ENCODE results near the gene PFN1.
"Not testable (repeated sequence)": the region's sequence is repeated elsewhere in the genome, so short reads cannot be mapped to it uniquely, and the experiment has no call there.

Gene PFN1

DNA sequence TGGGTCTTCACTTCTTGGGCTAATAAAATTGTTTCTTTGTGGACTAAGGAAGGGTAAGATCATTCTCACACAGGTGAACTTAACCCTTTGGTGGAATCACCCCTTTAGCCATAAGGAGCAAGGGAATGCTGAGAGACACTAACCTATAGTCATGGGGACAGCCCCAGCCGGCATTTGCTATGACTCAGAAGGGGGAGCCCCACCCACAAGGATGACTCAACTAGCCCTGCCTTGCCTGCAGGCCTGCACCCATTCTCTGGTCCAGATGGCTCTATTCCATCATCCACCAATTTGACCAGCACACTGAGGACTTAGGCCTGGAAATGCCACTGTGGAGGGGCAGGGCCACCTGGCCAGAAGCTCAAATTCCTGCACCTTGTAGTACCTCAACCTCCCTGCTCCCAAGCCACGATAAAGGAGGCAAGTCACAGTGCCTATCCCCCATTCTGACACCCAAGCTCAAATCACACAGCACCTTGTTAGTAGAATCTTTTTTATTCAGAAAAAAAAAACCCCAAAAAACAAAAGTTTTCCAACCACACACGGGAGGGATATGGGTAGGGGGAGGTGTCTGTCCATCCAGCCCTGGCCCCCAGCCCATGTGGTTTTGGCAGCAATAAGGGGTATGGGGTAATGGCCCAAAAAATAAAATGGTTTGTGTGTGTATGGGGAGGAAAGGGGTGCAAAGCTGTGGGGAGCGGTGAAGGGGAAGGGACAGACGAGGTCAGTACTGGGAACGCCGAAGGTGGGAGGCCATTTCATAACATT is 3.0 kb downstream of the PFN1 start:
- DNase-seq, result peak; percentile 91

DNA sequence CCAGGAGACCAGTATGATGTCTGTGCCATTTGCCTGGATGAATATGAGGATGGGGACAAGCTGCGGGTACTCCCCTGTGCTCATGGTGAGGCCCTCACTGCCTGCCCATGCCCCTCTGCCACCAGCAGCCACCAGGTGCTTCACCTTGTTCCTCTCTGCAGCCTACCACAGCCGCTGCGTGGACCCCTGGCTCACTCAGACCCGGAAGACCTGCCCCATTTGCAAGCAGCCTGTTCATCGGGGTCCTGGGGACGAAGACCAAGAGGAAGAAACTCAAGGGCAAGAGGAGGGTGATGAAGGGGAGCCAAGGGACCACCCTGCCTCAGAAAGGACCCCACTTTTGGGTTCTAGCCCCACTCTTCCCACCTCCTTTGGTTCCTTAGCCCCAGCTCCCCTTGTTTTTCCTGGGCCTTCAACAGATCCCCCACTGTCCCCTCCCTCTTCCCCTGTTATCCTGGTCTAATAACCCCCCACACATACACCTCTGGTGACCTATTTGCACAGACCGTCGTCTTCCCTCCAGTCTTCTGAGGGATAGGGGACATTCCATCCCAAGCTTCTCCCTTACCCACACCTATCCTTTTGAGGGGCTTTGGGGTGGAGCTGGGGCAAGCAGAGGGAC is 3.7 kb downstream of the PFN1 start:
- DNase-seq, result no peak

DNA sequence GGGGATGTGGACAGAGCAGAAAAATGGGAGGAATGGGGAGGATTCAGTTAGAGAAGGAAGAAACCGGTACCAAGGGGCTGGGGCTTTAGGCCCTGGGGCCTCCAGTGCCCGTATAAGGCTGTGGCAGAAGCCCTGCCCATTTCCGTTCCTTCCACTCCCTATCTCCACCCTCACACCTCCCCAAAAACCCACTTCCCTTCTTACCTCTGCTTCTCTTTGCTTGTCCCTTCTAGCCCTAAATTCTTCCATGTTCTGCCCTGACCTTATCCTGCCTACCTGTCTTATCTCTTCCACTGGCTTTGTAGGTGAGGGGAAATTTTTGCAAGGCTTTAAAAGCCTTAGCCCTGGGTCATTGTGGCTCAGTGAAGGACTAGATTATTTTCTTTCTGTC is 4.2 kb downstream of the PFN1 start:
- DNase-seq, result peak; percentile 91

DNA sequence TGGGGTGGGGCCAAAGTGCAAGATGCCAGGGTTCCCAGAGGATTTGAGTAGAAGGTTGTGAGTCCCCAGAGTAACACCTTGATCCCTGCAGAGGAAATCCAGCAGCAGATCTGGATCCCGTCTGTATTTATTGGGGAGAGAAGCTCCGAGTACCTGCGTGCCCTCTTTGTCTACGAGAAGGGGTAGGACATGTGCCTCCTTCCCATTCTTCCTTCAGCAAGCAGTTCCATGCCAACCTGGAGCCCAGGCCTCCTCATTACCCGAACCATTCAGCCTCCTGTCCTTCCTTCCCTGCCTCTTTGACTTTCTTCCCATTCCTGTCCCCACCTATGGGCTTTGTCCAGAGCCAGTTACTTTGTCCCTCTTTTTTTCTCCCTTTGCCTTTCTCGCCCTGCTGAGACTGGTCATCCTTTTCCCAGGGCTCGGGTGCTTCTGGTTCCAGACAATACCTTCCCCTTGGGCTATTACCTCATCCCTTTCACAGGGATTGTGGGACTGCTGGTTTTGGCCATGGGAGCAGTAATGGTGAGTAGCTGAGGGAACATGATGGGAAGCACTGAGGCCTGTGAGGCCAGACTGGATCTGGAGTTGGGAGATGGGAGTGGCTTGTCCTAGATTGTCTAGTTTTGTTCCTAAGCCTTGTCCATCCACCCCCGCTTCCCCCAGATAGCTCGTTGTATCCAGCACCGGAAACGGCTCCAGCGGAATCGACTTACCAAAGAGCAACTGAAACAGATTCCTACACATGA is 5.4 kb downstream of the PFN1 start:
- no peak for DNase-seq

DNA sequence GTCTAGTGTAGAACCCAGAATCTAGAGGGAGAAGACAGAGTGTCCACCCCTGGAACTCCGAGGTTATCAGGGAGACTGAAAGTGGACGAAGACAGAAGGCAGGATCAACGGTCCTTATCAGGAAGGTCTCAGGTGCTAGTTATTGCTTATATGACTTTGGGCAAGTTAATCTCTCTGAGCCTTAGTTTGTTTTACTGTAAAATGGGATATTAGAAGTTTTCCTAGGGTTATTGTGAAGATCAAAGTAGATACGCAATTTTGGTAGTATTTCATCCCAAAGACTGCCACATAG is 7.1 kb downstream of the PFN1 start:
- DNase-seq, result no peak

DNA sequence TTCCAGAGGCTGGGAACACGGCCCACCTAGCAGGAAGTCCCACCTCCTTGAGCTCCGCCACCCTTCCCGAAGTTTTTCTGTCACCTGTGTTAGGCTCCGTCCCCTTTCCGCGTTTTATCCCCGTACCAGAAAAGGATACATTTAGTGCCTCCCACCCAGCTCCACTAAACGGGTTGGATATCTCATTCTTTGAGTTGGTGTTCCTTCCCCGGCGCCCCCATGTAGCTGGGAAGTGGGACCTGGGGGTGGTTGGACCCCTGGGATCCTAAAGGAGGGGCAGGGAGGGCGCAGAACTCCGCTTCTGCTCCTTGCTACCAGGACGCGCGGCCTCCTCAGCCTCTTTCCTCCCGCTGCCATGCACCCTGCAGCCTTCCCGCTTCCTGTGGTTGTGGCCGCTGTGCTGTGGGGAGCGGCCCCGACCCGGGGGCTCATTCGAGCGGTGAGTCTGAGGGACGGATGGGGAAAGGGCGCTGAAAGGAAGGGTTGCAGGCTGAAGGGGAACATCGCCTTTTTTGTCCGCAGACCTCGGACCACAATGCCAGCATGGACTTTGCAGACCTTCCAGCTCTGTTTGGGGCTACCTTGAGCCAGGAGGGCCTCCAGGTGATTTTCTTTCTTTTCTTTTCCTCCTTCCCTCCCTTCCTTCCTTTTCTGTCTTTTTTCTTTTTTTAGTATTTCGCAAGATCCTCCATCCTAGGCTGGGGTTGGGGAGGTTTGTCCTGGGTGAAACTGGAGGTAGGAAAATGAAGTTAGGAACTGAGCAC is 7.6 kb downstream of the PFN1 start:
- peak; percentile 60 for DNase-seq

DNA sequence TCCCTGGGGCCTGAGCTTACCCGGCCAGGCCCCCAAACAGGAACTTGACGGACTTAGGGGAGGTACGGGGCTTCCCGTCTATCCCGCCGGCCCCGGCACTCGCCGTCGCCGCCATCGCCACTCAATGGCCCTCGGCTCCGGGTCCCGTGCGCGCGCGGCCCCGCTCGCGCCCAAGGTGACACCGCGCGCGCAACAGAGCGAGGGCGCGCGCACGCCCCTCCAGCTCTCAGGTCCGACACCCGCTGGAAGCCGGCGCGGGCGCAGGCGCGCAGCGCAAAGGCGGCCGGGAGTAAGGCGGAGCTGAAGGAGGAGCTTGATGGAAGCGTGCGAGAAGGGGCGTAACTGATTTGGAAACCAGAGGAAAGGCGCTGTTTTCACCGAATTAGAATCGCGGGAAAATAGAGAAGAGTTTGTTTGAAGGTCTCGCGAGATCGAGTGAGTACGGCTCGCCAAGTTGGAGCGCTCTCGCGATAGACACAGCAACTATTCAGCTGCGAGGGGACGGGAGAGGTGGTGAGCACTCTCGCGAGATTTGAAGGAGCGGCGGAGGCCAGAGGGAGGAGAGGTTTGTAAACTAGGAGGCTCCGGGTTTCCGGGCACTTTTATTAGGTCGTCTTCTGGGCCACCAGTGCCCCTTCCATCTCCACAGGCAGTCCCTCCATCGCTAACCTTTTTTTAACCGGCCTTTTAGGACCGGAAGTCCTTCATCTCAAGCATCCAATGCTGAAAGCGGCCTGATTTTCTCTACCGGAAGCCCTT is 8.4 kb downstream of the PFN1 start, which contains the start of the genes RNF167 and SLC25A11:
RNF167 (plus strand) TSS at position 473 of the 759 bp plus-strand sequence. CDS start 642 bp downstream, outside the sequence.
SLC25A11 (minus strand) TSS at position 251 of the 759 bp plus-strand sequence; CDS start at position 115, 136 bp downstream.
- DNase-seq, result peak; percentile 100

DNA sequence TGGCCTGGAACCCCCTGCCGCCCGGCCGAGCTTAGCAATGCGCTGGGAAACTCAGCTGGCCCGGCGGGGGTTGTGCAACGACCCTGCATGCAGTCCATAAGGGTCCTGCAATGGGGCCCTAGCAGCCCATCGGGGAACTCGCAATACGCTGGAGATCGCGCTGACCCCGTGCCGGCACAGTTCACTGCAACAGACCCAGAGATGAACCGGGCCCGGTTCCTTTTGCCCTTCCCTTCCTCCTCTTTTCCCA is 8.9 kb downstream of the PFN1 start:
- DNase-seq, result no peak

DNA sequence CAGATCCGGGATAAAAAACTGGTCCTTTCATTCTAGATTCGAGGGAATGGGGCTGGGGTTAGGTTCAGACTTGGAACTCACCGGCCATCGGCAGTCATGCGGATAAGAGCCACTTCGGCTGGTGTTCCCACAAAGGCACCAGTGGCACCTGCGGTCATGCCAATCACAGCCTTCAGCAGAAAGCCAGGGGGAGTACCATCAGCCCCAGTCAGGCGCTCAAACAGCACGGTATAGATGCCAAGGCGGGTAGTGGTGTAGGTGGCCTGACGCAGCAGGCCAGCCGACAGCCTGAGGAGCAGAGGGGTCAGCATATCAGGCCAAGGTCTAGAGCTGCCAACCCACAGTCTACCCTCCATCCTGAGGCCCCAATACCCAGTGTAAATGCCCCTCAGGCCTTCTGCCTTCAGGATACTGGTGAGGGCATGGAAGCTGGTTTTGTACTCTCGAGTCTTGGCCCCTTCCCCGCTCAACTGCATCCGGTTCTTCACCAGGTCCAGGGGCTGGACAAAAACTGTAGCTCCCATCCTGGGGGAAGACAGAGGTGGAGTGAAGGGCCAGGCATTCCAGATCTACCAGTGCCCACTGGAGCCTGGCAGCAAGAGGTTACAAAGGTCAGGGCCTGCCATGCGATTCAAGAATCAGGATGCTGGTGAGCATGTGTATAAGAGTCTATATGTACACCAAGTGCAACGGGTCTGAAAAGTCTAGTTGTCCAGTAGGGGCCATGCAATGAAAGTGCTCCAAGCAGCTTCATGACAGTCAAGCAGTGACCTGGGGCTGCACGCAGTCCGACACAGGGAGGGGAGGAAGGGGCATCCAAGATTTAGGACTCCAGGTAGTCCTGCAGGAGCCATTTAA is 9.4 kb downstream of the PFN1 start:
- DNase-seq, result peak; percentile 56

DNA sequence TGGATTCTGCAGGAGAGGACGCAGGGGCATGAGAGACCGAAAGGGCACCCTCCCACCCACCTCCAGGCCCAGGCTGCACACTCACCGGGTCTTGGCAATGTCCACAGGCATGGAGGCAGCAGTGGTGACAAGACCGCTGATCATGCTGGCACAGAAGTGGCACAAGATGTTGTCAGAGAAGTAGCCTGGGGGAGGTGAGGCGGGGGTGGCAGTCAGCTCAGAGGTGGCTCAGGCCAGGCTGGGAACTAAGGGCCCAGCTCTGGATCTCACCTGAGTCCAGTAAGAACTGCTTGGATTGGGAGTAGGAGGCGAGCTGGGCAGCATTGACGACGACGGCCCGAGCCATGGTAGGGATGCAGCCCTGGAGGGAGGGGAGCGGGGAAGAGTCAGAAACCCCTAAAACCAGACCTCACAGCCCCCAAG is 10.2 kb downstream of the PFN1 start:
- DNase-seq, result no peak

DNA sequence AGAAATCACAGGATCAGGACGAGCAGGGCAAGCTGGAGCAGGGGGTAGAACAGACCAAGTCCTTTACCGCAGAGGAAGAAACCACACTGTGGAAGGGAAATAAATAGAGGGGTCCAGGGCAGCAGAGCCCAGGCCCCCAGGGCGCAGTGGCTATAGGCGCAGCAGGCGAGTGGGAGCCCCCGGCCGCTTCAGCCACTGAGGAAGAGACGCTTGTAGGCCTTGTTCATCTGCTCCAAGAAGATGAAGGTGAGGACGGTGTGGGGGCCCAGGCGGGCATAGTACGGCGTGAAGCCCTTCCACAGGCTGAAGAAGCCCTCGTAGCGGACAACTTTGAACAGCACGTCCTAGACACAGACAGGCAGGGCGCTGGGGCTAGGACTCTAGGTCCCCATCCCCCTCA is 10.8 kb downstream of the PFN1 start:
- no peak for DNase-seq

DNA sequence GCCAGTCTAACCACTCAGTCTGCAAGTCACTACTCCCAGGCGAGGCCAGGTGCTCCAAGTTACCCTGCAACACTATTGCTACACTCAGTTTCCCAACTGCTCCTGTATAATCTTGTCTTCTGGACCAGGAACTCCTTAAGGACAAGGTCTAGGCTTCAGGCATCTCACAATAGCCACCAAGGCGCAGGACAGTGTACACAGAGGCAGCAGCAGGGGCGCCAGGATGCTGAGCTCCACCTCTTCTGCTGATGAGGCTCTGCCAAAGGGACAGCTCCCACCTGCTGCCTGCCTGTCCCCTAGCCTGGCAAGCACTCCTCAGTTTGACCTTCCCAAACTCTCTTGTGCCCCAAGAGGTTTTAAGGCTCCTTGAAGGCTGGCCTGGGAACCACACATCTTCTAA is 11.9 kb downstream of the PFN1 start:
- no peak for DNase-seq

DNA sequence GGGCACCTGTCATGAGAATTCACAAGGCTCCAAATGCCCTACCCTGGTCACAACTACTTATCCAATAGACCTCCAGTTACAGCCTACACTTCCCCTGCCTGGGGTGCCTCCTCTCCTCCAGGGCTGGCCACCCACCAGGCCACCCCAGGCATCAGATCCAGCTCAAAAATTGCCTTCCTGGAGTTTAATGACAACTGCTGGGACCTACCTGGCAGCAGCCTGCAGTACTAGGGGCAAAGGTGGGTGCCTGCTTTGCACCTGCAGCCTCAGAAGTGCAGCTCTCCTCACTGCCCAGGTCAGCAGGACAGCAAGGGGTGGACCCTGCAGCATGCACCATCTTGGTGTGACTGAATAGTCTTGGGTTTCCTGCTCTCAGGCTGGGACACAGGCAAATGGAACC is 12.7 kb downstream of the PFN1 start:
- DNase-seq, result no peak

DNA sequence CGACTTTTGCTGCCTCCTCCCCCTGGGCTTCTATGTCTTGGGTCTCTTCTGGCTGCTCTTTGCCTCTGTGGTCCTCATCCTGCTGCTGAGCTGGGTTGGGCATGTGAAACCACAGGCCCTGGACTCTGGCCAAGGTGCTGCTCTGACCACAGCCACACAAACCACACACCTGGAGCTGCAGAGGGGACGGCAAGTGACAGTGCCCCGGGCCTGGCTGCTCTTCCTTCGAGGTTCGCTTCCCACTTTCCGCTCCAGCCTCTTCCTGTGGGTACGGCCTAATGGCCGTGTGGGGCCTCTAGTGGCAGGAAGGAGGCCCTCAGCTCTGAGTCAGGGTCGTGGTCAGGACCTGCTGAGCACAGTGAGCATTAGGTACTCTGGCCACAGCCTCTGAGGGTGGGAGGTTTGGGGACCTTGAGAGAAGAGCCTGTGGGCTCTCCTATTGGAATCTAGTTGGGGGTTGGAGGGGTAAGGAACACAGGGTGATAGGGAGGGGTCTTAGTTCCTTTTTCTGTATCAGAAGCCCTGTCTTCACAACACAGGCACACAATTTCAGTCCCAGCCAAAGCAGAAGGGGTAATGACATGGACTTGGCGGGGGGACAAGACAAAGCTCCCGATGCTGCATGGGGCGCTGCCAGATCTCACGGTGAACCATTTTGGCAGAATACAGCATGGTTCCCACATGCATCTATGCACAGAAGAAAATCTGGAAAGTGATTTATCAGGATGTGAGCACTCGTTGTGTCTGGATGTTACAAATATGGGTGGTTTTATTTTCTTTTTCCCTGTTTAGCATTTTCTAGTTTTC is 14.0 kb downstream of the PFN1 start:
- DNase-seq, result peak; percentile 83

DNA sequence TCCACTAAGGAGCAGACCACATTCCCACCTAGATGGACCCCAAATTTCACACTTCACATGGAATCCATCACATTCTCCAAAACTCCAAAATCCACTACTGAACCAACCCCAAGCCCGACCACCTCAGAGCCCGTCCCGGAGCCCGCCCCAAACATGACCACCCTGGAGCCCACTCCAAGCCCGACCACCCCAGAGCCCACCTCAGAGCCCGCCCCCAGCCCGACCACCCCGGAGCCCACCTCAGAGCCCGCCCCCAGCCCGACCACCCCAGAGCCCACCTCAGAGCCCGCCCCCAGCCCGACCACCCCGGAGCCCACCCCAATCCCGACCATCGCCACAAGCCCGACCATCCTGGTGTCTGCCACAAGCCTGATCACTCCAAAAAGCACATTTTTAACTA is 14.7 kb downstream of the PFN1 start:
- DNase-seq, result no peak

DNA sequence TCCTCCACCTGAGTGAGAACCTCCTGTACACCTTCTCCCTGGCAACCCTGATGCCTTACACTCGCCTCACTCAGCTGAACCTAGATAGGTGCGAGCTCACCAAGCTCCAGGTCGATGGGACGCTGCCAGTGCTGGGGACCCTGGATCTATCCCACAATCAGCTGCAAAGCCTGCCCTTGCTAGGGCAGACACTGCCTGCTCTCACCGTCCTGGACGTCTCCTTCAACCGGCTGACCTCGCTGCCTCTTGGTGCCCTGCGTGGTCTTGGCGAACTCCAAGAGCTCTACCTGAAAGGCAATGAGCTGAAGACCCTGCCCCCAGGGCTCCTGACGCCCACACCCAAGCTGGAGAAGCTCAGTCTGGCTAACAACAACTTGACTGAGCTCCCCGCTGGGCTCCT is 15.6 kb downstream of the PFN1 start:
- DNase-seq, result no peak

DNA sequence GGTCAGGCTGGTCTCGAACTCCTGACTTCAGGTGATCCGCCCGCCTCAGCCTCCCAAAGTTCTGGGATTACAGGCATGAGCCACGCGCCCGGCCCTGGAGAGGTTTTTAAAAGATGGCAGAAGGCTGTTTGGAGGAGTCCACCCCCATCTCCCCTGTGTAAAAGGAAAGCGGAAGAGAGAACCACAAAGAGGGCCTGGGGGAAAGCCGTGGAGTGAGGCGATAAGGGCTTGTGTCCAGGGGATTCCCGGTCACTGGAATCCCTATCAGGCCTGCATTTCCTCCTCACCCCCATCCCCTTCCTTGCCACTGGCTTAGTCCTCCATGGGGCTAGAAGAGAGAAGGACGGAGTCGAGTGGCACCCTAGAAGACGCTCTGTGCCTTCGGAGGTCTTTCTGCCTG is 16.4 kb downstream of the PFN1 start, which contains the start of gene GP1BA:
GP1BA (plus strand) TSS at position 315 of the 400 bp plus-strand sequence. CDS start 328 bp downstream, outside the sequence.
- DNase-seq, result peak; percentile 69

DNA sequence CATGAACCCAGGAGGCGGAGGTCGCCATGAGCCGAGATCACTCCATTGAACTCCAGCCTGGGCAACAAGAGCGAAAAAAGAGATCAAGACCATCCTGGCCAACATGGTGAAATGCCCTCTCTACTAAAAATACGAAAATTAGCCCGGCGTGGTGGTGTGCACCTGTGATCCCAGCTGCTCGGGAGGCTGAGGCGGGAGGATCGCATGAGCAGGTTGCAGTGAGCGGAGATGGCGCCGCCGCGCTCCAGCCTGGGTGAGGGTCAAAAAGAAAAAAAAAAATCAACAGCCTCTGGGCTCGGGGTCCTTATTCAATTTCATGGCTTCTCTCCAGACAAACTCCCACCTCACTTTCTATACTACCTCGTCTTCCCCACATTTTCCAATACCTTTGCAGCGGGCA is 19.4 kb downstream of the PFN1 start:
- DNase-seq, result no peak

DNA sequence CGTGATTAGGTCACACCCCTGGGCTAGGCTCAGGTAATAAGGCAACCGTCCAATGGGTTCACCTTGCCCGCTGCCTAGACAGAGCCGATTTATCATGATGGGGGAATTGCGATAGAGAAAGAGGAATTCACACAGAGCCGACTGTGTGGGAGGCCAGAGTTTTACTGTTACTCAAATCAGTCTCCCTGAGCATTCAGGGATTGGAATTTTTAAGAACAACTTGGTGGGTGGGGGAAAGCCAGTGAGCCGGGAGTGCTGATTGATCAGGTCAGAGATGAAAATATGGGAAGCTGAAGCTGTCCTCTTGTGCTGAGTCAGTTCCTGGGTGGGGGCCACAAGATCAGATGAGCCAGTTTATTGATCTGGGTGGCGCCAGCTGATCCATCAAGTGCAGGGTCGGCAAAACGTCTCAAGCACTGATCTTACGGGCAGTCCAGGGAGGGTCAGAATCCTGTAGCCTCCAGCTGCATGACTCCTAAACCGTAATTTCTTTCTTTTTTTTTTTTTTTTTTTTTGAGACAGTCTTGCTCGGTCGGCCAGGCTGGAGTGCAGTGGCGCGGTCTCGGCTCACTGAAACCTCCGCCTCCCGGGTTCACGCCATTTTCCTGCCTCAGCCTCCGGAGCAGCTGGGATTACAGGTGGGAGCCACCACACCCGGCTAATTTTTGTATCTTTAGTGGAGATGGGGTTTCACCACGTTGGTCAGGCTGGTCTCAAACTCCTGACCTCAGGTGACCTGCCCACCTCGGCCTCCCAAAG is 21.6 kb downstream of the PFN1 start:
- DNase-seq, result not testable (repeated sequence)

DNA sequence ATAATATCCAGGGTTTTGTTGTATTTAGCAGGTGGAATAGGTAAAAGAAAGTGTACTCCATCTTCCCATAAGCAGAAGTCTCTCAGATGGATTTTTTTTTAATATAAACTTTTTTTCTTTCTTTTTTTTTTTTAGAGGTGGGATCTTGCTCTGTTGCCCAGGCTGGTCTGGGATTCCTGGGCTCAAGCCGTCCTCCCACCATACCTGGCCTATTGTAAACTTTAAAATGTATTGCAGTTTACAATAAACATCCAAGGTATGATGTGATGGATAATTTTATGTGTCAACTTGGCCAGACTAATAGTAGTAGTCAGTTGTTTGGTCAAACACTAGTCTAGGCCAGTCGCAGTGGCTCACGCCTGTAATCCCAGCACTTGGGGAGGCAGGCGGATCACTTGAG is 27.0 kb downstream of the PFN1 start:
- DNase-seq, result no peak
